GM21367 (cell line): ENCODE measurements around the gene ITSN1.
"Not testable (repeated sequence)": the region's sequence is repeated elsewhere in the genome, so short reads cannot be mapped to it uniquely, and the experiment has no call there.

Experiments
- ATAC-seq: cut with Tn5 transposase; IDR thresholded peaks from one replicate; pipeline ENCODE4 v1.9.1; 2021; ENCODE audit not compliant: unreplicated experiment

Gene ITSN1

GRCh38 chr21:33763582-33763899 is 121.2 kb downstream of the ITSN1 start:
- ATAC-seq = no peak

GRCh38 chr21:33767236-33767635 is 124.9 kb downstream of the ITSN1 start:
- no peak for ATAC-seq

GRCh38 chr21:33767960-33768359 is 125.7 kb downstream of the ITSN1 start:
- ATAC-seq = no peak

- ATAC-seq = no peak
Observed at GRCh38 chr21:33769057-33769456, 126.8 kb downstream of the ITSN1 start.

- no peak for ATAC-seq
Observed at GRCh38 chr21:33770542-33770941, 128.2 kb downstream of the ITSN1 start.

- ATAC-seq = no peak
Observed at GRCh38 chr21:33771976-33772375, 129.7 kb downstream of the ITSN1 start.

- ATAC-seq = no peak
Observed at GRCh38 chr21:33774551-33774950, 132.2 kb downstream of the ITSN1 start.

GRCh38 chr21:33775100-33775828 is 133.0 kb downstream of the ITSN1 start:
- no peak for ATAC-seq

GRCh38 chr21:33780631-33781030 is 138.3 kb downstream of the ITSN1 start:
- ATAC-seq = no peak

GRCh38 chr21:33781121-33781520 is 138.8 kb downstream of the ITSN1 start:
- no peak for ATAC-seq

- ATAC-seq = no peak
Observed at GRCh38 chr21:33783187-33783979, 141.1 kb downstream of the ITSN1 start.

- ATAC-seq = no peak
Observed at GRCh38 chr21:33787431-33787830, 145.1 kb downstream of the ITSN1 start.

- not testable (repeated sequence) for ATAC-seq
Observed at GRCh38 chr21:33788438-33788837, 146.1 kb downstream of the ITSN1 start.

- ATAC-seq = no peak
Observed at GRCh38 chr21:33789697-33790096, 147.4 kb downstream of the ITSN1 start.

- no peak for ATAC-seq
Observed at GRCh38 chr21:33791073-33791472, 148.8 kb downstream of the ITSN1 start.

- ATAC-seq = no peak
Observed at GRCh38 chr21:33794596-33794995, 152.3 kb downstream of the ITSN1 start.

GRCh38 chr21:33797565-33797964 is 155.3 kb downstream of the ITSN1 start:
- no peak for ATAC-seq

- no peak for ATAC-seq
Observed at GRCh38 chr21:33799378-33800090, 157.2 kb downstream of the ITSN1 start.

- no peak for ATAC-seq
Observed at GRCh38 chr21:33800753-33801423, 158.6 kb downstream of the ITSN1 start.

GRCh38 chr21:33801424-33802405 is 159.4 kb downstream of the ITSN1 start:
- no peak for ATAC-seq
